C4-2B (cell line): ENCODE data around the gene TAS1R3.
"Not testable (repeated sequence)": the region's sequence is repeated elsewhere in the genome, so short reads cannot be mapped to it uniquely, and the experiment has no call there.

ENCODE experiments used
- H3K27ac ChIP-seq: fragments of 450-650 bp; 2 replicates; pipeline ENCODE4 v1.5.1; 2017
- ZFX ChIP-seq: fragments of 450-650 bp; IDR thresholded peaks from 2 replicates; pipeline ENCODE4 v1.6.1; 2017
- TF ChIP-seq, protein P1 (sequence below): fragments of 450-650 bp; conservative IDR thresholded peaks from 2 replicates; pipeline ENCODE4 v1.5.1; 2017; ENCODE audit warnings: mild to moderate bottlenecking

TAS1R3 gene

DNA sequence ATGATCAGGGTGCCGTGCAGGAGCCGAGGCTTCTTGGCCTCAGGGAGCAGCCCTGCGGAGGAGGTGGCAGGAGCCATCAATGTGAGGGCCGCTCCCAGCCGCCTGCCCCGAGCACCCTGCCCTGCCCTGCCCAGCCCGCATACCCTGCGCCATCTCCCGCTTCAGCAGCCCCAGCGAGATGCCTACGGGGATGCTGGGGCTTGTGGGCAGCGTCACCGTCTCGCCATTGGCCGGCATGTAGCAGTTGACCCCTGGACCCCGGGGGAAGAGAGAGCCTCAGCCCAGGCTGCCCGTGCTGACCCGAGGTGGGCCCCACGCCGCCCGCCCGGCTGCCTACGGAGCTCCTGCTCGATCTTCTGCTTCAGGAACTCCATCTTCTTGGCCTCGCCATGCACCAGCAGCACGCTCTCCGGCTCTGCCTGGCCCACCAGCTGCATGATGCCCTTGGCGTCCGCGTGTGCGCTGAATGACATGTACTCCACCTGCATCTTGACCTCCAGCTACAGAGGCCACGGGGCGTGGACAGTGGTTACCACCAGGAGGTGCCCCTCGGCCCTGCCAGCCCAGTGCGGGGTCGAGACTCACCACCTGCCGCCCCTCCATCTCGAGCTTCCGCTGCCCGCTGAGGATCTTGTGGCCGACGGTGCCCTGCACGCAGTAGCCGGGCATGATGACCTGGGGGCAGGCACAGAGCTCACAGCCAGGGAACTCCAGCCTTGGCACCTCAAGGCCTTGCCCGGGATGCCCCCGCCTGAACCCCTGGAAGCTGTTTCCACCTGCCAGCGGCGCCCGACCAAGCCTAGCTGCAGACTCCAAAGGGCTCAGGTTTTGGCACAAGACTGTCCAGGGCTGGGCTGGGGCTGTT is 18.4 kb upstream of the TAS1R3 start:
- H3K27ac ChIP-seq, result no peak overlapping the region

DNA sequence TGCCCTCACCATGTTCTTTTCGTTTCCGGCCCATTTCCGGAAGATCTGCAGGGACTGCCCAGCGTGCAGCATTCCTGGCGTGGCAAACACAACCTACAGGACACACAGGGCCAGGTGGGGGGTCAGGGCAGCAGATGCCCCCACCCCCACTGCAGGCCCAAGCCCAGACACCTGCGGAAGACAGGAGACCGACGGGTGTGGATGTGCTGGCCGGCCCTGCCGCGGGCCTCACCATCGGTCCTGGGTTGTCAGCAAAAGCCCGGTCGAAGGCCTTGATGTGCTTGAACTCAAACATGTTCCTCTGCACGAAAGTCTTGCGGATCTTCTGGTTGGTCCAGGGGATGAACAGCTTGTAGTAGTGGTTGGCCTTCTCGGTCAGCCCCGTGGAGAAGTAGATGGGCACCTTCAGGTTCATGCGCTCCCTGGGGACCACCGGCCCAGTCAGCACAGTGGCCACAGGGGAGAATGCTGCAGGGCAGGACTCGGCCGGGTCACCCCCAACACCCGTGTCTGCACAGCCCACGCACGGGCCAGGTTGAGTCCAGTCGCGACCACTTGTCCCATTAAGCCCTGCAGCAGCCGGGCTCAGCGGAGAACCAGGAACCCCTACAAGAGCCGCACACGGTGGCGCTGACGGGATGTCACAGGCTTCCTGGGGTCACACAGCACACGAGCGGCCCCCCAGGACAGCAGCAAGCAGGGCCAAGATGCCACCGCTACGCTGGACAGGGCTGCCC is 17.4 kb upstream of the TAS1R3 start:
- TF ChIP-seq, protein P1, sequence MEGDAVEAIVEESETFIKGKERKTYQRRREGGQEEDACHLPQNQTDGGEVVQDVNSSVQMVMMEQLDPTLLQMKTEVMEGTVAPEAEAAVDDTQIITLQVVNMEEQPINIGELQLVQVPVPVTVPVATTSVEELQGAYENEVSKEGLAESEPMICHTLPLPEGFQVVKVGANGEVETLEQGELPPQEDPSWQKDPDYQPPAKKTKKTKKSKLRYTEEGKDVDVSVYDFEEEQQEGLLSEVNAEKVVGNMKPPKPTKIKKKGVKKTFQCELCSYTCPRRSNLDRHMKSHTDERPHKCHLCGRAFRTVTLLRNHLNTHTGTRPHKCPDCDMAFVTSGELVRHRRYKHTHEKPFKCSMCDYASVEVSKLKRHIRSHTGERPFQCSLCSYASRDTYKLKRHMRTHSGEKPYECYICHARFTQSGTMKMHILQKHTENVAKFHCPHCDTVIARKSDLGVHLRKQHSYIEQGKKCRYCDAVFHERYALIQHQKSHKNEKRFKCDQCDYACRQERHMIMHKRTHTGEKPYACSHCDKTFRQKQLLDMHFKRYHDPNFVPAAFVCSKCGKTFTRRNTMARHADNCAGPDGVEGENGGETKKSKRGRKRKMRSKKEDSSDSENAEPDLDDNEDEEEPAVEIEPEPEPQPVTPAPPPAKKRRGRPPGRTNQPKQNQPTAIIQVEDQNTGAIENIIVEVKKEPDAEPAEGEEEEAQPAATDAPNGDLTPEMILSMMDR, result no peak
- no peak for TF ChIP-seq ZFX
- no peak overlapping the region for H3K27ac ChIP-seq

More for the DNA sequence above, 18.4 kb upstream of the TAS1R3 start:
- no peak for TF ChIP-seq ZFX
- TF ChIP-seq, protein P1, result no peak

DNA sequence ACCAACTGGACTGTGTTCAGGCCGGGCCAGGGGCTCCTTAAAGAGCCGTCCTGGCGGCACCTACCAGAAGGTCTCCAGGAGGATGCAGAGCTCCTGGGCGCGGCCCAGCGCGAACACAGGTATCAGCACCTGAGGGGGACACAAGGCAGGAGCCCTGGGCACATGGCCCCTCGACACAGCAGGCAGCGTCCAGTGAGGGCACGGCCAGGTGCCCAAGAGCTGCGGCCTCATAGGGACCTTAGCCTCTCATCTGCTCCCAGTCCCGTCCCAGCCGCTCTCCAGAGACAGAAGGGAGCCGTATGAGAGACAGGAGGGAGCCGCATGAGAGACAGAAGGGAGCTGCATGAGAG is 16.9 kb upstream of the TAS1R3 start:
- TF ChIP-seq, protein P1, result no peak
- TF ChIP-seq ZFX, result no peak
- H3K27ac ChIP-seq, result no peak overlapping the region

DNA sequence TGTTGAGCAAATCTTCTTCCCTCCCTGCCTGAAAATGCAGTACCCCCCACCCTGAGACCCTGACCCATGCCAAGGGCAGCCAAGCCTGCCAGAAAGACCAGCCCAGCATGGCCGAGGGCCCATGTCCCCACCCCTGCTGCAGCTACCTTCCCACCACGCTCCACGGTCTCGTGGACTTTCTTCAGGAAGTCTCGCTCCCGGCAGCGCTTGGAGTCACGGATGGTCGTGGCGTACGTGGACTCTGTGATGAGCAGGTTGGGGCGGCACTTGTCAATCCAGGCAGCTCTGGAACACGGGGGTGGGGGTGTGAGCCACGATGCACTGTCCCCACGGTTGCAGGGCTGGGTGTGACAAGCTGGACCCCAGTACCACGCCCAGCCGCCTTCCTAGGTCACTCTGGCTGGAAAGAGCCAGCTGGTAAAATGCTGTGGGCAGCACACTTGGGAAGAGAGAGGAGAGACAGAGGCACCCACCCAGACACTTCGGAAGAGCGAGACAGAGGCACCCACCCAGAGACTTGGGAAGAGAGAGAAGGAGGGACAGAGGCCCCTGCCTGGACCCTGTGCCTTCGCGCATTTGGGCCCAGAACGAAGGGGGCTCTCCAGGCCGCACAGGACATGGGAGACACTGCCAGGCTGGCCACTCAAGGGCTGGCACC is 16.3 kb upstream of the TAS1R3 start:
- TF ChIP-seq ZFX, result no peak
- TF ChIP-seq, protein P1, result no peak
- H3K27ac ChIP-seq, result no peak overlapping the region

DNA sequence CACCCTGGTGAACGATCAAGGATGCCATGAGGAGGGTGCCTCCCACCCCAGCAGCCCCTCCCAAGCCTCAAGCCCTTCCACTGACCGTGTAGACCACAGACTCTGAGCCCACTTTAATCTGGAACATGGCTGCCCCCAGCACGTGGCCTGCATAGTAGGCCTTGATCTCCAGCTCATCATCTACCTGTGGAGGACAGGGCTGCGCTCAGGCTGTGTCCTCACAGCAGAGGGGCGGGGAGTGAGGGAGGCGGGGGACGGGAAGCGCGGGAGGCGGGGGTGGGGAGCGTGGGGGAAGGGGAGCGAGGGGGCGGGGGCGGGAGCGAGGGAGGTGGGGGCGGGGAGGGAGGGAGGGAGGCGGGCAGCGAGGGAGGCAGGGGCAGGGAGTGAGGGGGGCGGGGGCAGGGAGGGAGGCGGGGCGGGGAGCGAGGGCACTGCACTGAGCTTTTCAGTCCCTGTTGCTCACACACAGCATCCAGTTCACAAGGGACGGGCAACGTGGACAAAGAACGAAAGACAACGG is 15.6 kb upstream of the TAS1R3 start:
- TF ChIP-seq ZFX, result no peak
- TF ChIP-seq, protein P1, result no peak

DNA sequence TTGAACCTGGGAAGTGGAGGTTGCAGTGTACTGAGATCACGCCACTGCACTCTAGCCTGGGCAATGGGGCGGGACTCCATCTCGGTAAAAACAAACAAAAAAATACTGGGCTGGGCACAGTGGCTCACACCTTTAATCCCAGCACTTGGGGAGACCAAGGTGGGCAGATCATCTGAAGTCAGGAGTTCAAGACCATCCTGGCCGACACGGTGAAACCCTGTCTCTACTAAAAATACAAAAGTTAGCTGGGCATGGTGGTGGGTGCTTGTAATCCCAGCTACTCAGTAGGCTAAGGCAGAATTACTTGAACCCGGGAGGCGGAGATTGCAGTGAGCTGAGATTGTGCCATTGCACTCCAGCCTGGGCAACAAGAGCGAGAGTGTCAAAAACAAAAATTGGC is 14.9 kb upstream of the TAS1R3 start:
- H3K27ac ChIP-seq, result not testable (repeated sequence)

More for the DNA sequence above, 15.6 kb upstream of the TAS1R3 start:
- H3K27ac ChIP-seq, result no peak overlapping the region

DNA sequence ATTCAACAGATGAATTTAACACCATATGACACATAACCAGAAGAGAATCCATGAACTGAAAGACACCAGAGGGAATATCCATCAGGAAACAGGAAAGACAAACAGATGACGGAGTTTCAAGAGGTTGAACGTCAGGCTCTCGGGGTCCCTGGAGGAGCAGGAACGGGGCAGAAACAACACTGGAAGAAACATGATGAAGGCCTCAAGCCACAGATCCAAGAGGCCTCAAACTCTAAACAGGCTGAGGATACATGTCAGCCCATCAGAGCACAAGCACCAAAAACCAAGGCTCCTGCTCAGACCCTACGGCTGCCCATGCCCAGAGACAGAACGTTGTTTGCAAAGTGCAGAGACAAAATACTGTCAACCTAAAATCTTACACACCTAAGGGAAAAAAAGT is 13.7 kb upstream of the TAS1R3 start:
- TF ChIP-seq ZFX, result no peak
- TF ChIP-seq, protein P1, result no peak
- peak overlapping the region; percentile 69 for H3K27ac ChIP-seq
